HG03460 (cell line): ENCODE results near the gene ADARB1.

Experiments
- ATAC-seq: cut with Tn5 transposase; IDR thresholded peaks from one replicate; pipeline ENCODE4 v1.9.1; 2021; ENCODE audit not compliant: unreplicated experiment

Gene ADARB1

GRCh38 chr21:45074818-45075595 lies 627 bp downstream of the ADARB1 start:
- no peak for ATAC-seq

GRCh38 chr21:45075596-45076244 lies 1.3 kb downstream of the ADARB1 start:
- ATAC-seq, result no peak

GRCh38 chr21:45076245-45076711 lies 1.9 kb downstream of the ADARB1 start:
- ATAC-seq, result no peak

- ATAC-seq, result no peak
Observed at GRCh38 chr21:45078371-45078770, 4.0 kb downstream of the ADARB1 start.

GRCh38 chr21:45078877-45079281 lies 4.5 kb downstream of the ADARB1 start:
- ATAC-seq, result no peak

GRCh38 chr21:45079351-45079750 lies 5.0 kb downstream of the ADARB1 start:
- no peak for ATAC-seq

GRCh38 chr21:45080232-45080631 lies 5.9 kb downstream of the ADARB1 start:
- no peak for ATAC-seq

- no peak for ATAC-seq
Observed at GRCh38 chr21:45080639-45081414, 6.4 kb downstream of the ADARB1 start.

- no peak for ATAC-seq
Observed at GRCh38 chr21:45081636-45082035, 7.3 kb downstream of the ADARB1 start.

- no peak for ATAC-seq
Observed at GRCh38 chr21:45082736-45083135, 8.4 kb downstream of the ADARB1 start.

GRCh38 chr21:45084121-45084520 lies 9.7 kb downstream of the ADARB1 start:
- ATAC-seq, result no peak

- no peak for ATAC-seq
Observed at GRCh38 chr21:45084881-45085536, 10.6 kb downstream of the ADARB1 start.

GRCh38 chr21:45085700-45086099 lies 11.3 kb downstream of the ADARB1 start:
- ATAC-seq, result no peak

GRCh38 chr21:45086337-45086958 lies 12.1 kb downstream of the ADARB1 start:
- ATAC-seq, result no peak

GRCh38 chr21:45087022-45087823 lies 12.8 kb downstream of the ADARB1 start:
- ATAC-seq, result no peak

GRCh38 chr21:45088116-45088515 lies 13.7 kb downstream of the ADARB1 start:
- ATAC-seq, result no peak

- ATAC-seq, result no peak
Observed at GRCh38 chr21:45088729-45089128, 14.3 kb downstream of the ADARB1 start.

GRCh38 chr21:45089964-45090363 lies 15.6 kb downstream of the ADARB1 start:
- ATAC-seq, result no peak

GRCh38 chr21:45090966-45091365 lies 16.6 kb downstream of the ADARB1 start:
- ATAC-seq, result no peak
